GM21737 (cell line): ENCODE measurements around the gene UVRAG.

Experiments
- ATAC-seq: cut with Tn5 transposase; IDR thresholded peaks from one replicate; pipeline ENCODE4 v1.9.1; 2021; ENCODE audit warnings: mild to moderate bottlenecking, moderate library complexity; ENCODE audit not compliant: unreplicated experiment

Gene UVRAG

GRCh38 chr11:76131671-76132631 lies 316.9 kb downstream of the UVRAG start:
- ATAC-seq, result no peak

GRCh38 chr11:76134239-76134638 lies 319.2 kb downstream of the UVRAG start:
- no peak for ATAC-seq

DNA sequence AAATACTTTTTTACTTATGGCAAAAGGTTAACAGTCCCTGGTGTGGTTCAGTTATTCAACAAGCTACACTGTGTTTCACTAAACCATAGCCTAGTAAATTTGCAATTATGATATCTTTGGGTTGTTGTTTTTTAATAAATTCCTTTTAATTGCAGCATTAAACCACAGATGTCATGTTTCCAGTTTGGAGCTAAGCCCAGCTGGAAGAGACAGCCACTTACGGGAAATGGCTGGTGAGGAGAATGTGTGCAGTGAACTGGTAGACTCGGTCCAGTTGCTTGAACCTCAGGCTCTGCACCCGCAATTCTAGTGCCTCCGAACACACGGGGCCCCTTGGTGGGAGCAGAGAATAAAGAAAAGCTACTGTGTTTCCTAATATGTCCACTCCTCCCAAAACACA lies 320.5 kb downstream of the UVRAG start:
- ATAC-seq, result no peak

- no peak for ATAC-seq
These were observed 324.3 kb downstream of the UVRAG start for GRCh38 chr11:76139314-76139713.

GRCh38 chr11:76140912-76141574 lies 326.0 kb downstream of the UVRAG start:
- no peak for ATAC-seq

GRCh38 chr11:76141901-76142588 lies 327.0 kb downstream of the UVRAG start:
- no peak for ATAC-seq

- ATAC-seq, result no peak
These were observed 328.3 kb downstream of the UVRAG start for GRCh38 chr11:76143274-76143673.

GRCh38 chr11:76147106-76147740 lies 332.2 kb downstream of the UVRAG start:
- ATAC-seq, result no peak

GRCh38 chr11:76148231-76148630 lies 333.2 kb downstream of the UVRAG start:
- ATAC-seq, result no peak

DNA sequence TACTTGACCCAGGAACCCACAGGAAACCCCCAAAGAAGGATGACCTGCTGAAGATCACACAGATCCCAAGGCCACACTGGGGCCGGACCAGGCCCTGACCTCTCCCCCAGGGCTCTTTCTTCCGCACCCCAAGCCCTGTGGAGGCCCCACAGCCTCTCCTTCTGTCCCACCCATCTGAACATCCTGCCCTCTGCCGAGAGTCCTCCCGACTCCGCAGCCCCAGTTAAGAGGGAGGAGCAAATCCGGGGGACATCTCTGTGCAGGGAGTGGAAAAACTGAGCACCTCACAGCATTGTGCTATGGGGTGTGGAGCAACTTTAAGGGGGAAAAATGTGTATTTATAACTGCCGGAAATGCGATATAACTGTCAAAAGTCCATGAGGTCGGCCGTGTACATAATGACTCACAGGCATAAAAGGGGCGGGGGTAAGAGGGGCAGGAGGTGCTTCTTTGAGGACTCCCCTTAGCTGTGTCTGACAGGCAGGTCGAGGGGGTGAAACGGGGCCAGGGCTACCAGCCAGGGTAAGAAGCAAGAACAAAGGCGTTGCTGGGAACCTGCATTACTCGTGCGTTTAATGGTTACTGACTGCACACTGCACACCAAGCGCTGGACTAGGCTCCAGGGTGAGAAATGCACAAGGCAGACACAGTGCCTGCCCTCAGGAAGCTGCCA lies 334.1 kb downstream of the UVRAG start:
- ATAC-seq, result no peak

GRCh38 chr11:76149713-76150112 lies 334.7 kb downstream of the UVRAG start:
- no peak for ATAC-seq

DNA sequence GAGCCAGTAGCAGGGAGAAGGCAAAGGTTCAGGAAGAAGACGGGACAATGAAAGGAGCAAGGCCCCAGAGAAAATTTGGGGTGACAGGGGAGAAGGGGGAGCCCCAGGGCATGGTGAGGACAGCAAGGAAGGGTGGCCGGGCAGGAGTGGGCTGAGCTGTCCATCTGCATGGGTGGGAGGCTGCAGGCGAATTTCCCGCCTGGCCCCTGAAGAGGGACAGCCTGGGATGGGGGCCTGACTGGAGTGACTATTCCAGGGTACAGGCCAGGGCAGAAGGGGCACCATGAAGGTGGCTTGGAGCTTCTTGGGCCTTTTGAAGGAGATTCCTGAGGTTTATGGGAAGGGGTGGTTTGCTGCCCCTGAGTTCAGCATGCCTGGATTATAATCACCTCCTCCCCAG lies 335.1 kb downstream of the UVRAG start:
- no peak for ATAC-seq

GRCh38 chr11:76151556-76152085 lies 336.6 kb downstream of the UVRAG start:
- no peak for ATAC-seq

GRCh38 chr11:76152086-76152681 lies 337.2 kb downstream of the UVRAG start:
- peak; percentile 37 for ATAC-seq

DNA sequence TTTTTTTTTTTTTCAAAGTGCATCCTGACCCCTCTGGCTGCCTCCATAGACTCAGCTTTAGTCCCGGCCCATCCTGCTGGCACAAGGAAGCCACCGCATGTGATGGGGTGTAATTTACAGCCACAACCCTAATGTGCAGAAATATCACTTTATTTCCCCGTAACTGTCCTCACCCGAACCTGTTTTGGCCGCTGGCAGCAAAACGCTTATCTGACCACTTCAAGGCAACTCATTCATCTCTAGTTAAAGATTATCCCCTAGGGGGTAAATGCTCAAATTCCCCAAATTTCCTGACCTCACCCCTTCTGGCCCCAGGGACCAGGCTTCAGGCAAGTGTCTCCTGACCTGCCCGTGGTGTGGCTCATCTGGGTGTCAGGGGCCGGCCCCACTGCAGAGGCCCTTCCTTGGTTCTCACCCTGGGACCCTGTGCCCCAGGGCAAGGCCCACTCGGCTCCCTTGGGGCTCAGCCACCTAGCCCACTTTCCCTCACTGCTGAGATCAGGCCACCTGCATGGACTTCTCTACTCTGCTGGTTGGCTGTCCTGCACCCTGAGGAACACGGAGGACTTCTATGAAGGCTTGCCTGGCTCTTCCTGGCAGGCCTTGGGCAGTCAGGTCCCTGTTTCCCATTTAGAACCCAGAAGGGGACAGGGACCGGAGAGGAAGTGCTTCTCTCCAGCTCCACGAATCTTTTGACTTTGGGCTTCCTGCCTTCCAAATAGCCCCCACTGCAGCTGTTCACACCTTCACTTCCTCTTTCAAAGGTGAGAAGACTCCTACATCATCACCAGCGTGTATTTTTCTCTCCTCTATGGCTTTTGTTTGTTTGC lies 337.9 kb downstream of the UVRAG start:
- ATAC-seq, result no peak

GRCh38 chr11:76153571-76153923 lies 338.5 kb downstream of the UVRAG start:
- ATAC-seq, result no peak

- ATAC-seq, result no peak
These were observed 340.7 kb downstream of the UVRAG start for GRCh38 chr11:76155500-76156227.

DNA sequence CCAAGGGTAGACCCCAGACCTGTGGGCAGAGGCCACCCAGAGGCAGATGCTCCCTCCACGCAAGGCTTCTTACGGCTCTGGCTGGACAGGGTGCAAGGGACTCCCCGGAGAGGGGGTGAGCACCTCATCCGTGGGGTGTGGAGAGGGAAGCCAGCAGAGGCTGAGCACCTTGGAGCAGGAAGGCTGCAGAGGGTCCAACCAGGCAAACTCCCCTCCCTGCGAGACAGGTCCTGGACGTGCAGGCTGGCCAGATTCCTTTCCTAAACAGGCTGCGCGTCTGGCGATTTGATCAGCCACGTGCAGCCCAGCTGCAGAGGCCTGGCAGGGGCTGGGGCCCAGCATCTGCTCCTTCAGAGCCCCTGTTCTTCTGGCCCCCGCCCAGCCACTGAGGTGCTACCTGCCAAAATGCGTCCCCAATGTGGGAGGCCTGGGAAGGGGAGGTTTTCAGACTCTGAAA lies 342.0 kb downstream of the UVRAG start:
- no peak for ATAC-seq
